ENCODE measurements around the gene TMED3.

Gene TMED3

GRCh38 chr15:79310985-79311900 lies at the start of gene TMED3:
TMED3 (plus strand) TSS chr15:79311112; CDS start chr15:79311250, 138 bp downstream.
- DNase-seq (ENCODE audit: low read depth in 2 of 3, low spot score in 1 of 3): peak; percentile 65 to 77 (median 73)

DNA sequence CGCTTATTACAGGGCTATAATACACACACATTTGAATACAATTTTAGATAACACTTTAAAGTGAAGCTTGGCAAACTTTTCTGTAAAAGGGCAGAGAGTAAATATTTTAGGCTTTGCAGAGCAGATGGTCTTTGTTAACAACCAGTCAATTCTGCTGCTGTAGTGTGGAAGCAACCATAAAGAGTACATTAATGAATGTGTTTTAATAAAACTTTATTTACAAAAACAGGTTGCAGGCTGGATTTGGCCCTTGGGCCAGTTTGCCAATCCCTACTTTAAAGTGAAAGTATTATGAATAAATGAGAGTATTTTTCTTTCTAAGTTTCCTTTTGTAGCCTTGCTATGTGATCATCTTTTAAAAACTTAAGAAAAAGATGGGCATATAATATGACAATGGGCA lies 49.1 kb upstream of the TMED3 start:
- DNase-seq (ENCODE audit: low read depth in 2 of 3, low spot score in 1 of 3): no peak

DNA sequence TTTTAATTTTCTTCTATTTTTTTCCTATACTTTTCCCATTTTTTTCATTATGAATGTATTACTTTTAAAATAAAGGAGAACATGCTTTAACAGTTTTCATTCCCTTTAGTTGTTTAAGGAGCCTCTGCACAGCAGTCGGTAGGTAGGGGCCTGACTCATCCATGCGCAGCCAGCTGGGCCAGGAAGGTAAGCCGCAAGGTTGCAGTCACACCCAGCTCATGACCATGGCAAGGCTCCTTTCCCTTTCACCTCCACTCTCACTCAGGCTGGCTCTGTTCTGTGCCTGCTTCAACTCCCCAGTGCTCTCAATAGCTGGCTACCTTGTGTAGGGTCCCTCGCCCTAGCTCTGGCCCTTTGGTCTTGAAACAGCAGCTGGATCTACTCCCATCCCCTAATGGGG lies 45.7 kb upstream of the TMED3 start:
- DNase-seq (ENCODE audit: low read depth in 2 of 3, low spot score in 1 of 3): no peak

DNA sequence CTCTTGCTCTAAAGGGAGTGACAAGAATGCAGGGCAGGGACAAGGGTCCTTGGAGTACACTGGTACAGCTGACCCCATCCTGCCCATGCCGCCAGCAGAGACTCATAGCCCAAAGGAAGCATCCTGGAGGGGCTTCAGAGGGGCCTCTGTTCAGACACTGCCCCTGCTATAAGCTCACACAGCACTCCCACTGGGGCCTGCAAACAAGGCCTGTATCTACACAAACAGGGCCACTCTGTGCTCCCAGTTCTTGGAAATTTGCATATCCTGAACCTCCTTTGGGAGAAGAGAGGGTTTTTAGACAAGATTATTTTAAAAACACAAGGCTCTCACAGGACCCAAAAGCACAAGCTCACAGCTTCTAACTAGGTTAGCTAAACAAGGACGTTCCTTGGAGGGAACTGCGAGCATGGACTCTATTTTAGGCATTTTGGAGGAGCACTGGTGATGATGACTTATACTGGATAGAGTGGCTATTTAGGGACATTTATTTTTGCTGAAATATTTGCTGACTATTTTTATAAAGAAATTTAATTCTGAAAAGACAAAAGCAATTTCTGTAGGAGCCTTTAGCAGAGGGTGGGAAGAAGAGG lies 44.8 kb upstream of the TMED3 start:
- no peak for DNase-seq (ENCODE audit: low read depth in 2 of 3, low spot score in 1 of 3)

GRCh38 chr15:79282371-79283251 lies 28.3 kb upstream of the TMED3 start, which contains the start of gene ANKRD34C:
ANKRD34C (plus strand) TSS chr15:79282722; CDS start chr15:79293285, 10,563 bp downstream.
- DNase-seq (ENCODE audit: low read depth in 2 of 3, low spot score in 1 of 3): no peak

DNA sequence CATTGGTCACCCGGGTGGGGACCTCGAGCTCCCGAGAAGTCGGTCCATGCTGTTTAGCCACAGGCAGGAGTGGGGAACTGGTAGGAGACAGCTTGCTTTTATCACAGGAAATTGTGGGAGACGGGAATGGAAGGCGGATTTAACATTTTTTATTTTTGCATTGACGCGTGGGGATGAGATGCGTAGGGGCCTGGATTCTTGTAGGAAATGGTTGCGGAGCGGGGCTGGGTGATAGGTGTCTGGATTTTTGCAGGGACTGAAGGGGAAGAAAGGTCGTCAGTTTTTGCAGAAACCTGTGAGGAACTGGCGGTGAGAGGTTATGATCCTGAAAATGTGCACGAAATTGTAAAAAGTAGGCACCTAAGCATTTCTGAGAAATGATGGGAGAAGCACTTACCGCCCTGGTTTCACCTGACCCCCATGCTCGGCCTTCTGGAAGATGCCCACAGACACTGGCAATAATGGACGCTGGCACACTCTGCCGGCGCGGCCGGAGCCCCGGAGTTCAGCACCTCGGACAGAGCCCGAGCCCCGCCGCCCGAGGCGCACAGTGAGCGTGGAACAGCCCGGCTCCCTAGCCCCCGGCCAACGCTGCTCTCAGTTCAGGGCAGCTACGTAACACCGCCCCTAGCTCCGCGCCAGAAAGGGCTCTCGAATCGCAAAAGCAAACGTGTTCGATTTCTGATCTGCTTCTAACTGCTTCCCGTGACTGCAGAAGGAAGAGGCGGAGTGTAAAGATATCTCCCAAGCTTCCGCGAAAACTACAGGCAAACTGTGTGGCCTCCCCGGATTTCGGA lies 27.5 kb upstream of the TMED3 start:
- DNase-seq (ENCODE audit: low read depth in 2 of 3, low spot score in 1 of 3): peak in 2 of 3 donors; percentile 19 to 20

DNA sequence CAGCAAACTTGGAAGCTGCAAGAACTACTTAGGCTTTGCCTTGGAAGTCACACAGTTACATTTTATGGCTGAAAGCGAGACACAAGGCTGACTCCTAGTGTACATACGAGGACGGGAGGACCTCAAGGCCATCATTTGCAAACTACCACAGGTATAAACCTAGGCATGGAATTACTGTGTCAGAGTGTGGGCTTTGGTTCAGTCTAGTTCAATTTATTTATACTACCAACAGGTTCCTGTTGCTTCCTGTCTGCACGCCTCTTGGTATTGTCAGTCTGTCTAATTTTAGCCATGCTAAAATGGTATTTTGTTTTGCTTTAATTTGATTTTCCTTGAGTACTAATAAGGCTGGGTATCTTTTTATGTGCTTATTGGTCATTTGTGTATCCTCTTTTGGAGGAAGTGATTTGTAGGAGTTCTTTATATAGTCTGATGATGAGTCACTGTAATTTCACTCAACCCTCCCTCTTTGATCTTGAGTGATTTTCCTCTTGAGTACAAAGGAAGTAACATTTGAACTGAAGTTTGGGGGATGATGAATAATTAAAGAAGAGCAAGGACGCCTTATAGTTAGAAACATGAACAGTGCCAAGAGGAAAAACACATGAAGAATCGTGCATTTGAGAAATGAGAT lies 20.2 kb upstream of the TMED3 start:
- no peak for DNase-seq (ENCODE audit: low read depth in 2 of 3, low spot score in 1 of 3)

DNA sequence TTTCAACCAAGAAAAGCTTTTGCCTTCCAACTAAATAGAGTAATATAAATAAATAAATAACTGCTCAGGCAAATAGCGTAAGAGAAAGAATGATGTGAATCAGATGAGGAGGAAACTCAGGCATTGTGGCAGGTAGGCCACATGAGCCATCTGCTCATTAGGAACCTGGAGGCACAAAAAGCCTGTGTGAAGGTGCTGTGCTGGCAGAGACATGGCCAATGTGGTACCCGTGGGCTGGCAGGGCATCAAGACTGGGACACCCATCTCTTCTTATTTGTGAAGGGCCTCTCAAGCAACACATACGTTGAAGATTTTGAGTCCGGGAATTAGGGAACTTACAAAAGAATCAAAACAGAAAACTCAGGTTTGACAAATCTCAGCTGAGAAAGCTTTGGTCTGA lies 18.9 kb upstream of the TMED3 start:
- DNase-seq (ENCODE audit: low read depth in 2 of 3, low spot score in 1 of 3): no peak

DNA sequence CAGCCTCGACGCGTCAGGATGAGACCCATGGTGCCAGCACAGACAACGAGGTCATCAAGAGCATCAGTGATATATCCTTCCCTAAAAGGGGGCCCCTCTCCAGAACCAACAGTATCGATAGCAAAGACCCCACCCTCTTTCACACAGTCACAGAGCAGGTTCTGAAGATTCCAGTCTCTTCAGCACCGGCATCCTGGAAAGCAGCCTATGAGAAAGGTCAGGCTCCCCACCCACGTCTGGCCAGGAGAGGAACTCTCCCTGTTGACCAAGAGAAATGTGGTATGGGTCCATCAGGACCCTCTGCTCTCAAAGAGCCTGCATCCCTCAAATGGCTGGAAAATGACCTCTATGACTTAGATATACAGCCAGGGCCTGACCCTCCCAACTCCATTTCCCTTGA lies 16.8 kb upstream of the TMED3 start:
- no peak for DNase-seq (ENCODE audit: low read depth in 2 of 3, low spot score in 1 of 3)

- no peak for DNase-seq (ENCODE audit: low read depth in 2 of 3, low spot score in 1 of 3)
Observed at GRCh38 chr15:79296583-79296982, 14.3 kb upstream of the TMED3 start.

- no peak for DNase-seq (ENCODE audit: low read depth in 2 of 3, low spot score in 1 of 3)
Observed at GRCh38 chr15:79299126-79299840, 11.6 kb upstream of the TMED3 start.

GRCh38 chr15:79299841-79300235 lies 11.1 kb upstream of the TMED3 start:
- DNase-seq (ENCODE audit: low read depth in 2 of 3, low spot score in 1 of 3): no peak

DNA sequence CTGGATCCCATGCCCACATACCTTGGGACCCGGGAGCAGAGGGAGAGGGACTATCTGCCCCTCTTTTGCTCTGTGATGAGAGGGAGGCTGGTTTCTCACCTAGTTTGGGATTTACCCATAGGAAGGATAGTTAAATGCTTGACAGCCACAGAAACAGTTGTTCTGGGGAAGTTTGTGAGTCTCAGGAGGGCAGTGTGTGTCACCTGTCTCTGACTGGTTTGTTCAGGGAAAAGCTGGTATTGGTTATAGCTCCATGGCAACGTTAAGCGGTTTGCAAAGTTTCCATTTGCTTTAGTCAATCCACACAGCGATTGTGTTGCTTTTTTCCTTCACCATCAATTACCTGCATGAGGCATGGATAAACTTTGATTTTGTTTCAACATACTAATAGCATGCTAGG lies 3.7 kb upstream of the TMED3 start:
- no peak for DNase-seq (ENCODE audit: low read depth in 2 of 3, low spot score in 1 of 3)

GRCh38 chr15:79308874-79309273 lies 2.0 kb upstream of the TMED3 start:
- DNase-seq (ENCODE audit: low read depth in 2 of 3, low spot score in 1 of 3): no peak

DNA sequence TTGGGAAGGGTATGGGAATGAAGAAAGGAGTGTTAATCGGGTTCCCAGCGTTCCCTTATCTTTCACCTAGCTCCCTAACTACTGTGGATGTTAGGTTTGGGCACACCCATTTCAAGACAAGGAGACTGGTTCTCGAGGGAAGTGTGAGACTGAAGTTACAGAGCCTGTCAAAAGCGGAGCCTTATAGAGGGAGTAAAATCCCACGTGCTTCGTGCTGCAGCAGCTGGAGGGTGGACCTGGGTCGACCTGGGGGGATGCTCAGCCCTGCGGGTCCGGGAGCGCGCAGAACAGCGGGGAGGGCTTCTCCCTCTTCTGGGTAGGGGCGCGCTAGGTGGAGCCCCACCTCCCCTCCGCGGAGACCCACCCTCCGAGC lies 314 bp upstream of the TMED3 start:
- DNase-seq (ENCODE audit: low read depth in 2 of 3, low spot score in 1 of 3): no peak

- no peak for DNase-seq (ENCODE audit: low read depth in 2 of 3, low spot score in 1 of 3)
Observed at GRCh38 chr15:79311901-79312553, 1.1 kb downstream of the TMED3 start.

DNA sequence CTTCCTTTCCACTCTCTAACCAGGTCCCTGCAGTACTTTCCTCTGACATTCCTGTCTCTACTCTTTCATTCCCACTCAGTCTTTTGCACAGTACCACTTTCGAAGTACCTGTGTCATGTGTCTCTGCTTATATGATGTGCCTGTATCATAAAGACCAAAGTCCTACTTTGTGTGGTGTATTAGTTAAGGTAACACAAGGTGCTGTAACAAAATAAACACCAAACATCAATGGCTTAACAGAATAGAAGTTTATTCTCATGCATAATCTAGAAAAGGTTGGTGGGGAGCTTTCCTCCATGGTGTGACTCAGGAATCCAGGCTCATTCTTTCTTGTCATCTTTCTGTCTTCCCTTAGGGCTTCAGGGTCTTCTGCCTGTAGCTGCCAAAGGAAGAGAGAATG lies 3.3 kb downstream of the TMED3 start:
- no peak for DNase-seq (ENCODE audit: low read depth in 2 of 3, low spot score in 1 of 3)

- no peak for DNase-seq (ENCODE audit: low read depth in 2 of 3, low spot score in 1 of 3)
Observed at GRCh38 chr15:79314811-79315210, 3.9 kb downstream of the TMED3 start.
